Panc1 (cell line): ENCODE data around the gene TCF7. TPM values are rescaled to one million over a fixed set of nuclear protein-coding genes. Genes with fewer than 3 reads are reported as not detected.

ENCODE experiments used
- ATAC-seq: fragments of 200-7000 bp; cut with Tn5 transposase; 2 replicates; pipeline ENCODE4 v1.9.1; 2020; ENCODE audit warnings: mild to moderate bottlenecking, moderate library complexity
- BruUV-seq: library from RNA; stranded (reverse); fragments of 400-500 nt; replicated peaks from 2 replicates; lab custom pipeline; 2021; lab: Mats Ljungman, UMichigan
- CTCF ChIA-PET: fragments of 300-600 bp; sonication (Branson Sonifier 250); formaldehyde crosslinking; loops from one replicate; lab custom pipeline; 2022; ENCODE audit warnings: antibody characterized with exemption; lab: Charles Lee
- POLR2A ChIA-PET: fragments of 300-600 bp; sonication (Branson Sonifier 250); formaldehyde crosslinking; loops from one replicate; lab custom pipeline; 2022; ENCODE audit warnings: antibody characterized with exemption; lab: Charles Lee
- DNase-seq: peaks from one replicate; pipeline ENCODE4 v3.0.0-alpha.2; 2010; ENCODE audit warnings: low read depth, low spot score
- H3K27ac ChIP-seq: 2 replicates; pipeline ENCODE4 v1.5.1; 2011; ENCODE audit warnings: mild to moderate bottlenecking, low read length, inconsistent platforms
- H3K27me3 ChIP-seq: fragments of 200-500 bp; sonication (Bioruptor generic); 2 replicates; pipeline ENCODE4 v1.6.0; 2014; ENCODE audit warnings: low read length, inconsistent platforms; ENCODE audit not compliant: control insufficient read depth, insufficient read depth
- H3K36me3 ChIP-seq: fragments of 200-500 bp; sonication (Bioruptor generic); 2 replicates; pipeline ENCODE4 v1.5.1; 2014; ENCODE audit warnings: inconsistent platforms, mild to moderate bottlenecking, low read length, moderate library complexity; ENCODE audit not compliant: control insufficient read depth, insufficient read depth
- H3K4me1 ChIP-seq: 2 replicates; pipeline ENCODE4 v1.5.1; 2011; ENCODE audit warnings: inconsistent platforms, mild to moderate bottlenecking, low read length, moderate library complexity; ENCODE audit not compliant: control insufficient read depth, insufficient read depth
- H3K4me3 ChIP-seq, 2 experiments: 2 replicates each; pipeline ENCODE4 v1.5.1; 2011 to 2012; ENCODE audit warnings: low read depth in 2 of 2, low read length in 2 of 2, mild to moderate bottlenecking in 2 of 2, inconsistent platforms in 1 of 2, moderate library complexity in 1 of 2
- H3K9me3 ChIP-seq: fragments of 200-500 bp; sonication (Bioruptor generic); 2 replicates; pipeline ENCODE4 v1.5.1; 2014; ENCODE audit warnings: low read depth, mild to moderate bottlenecking, inconsistent platforms, low read length, moderate library complexity; ENCODE audit not compliant: control insufficient read depth, insufficient read depth
- CTCF ChIP-seq: fragments of 450-650 bp; IDR thresholded peaks from 2 replicates; pipeline ENCODE4 v1.5.1; 2017; ENCODE audit warnings: mild to moderate bottlenecking
- POLR2AphosphoS5 ChIP-seq: IDR thresholded peaks from 2 replicates; pipeline ENCODE4 v1.6.1; 2012; ENCODE audit warnings: mild to moderate bottlenecking, low read depth, low read length, moderate library complexity
- REST ChIP-seq, 2 experiments: IDR thresholded peaks; 2 replicates each; pipeline ENCODE4 v1.6.1; 2011 to 2012; ENCODE audit warnings: low read depth in 2 of 2, control low read depth in 1 of 2, low read length in 1 of 2, mild to moderate bottlenecking in 1 of 2, moderate library complexity in 1 of 2; ENCODE audit not compliant: insufficient read depth in 1 of 2
- SIN3A ChIP-seq: IDR thresholded peaks from 2 replicates; pipeline ENCODE4 v1.6.1; 2012; ENCODE audit warnings: low read depth, mild to moderate bottlenecking, low read length, moderate library complexity, borderline replicate concordance; ENCODE audit not compliant: insufficient read depth
- TCF7L2 ChIP-seq: IDR thresholded peaks from 2 replicates; pipeline ENCODE4 v1.6.1; 2011; ENCODE audit warnings: mild to moderate bottlenecking, low read depth, low read length, inconsistent platforms
- in situ Hi-C: cut with HindIII; loops from 2 replicates; pipeline ENCODE4 v1.10.0; 2016; ENCODE audit warnings: low sequenced_read_pairs, low pct_unique_long_range_greater_than_20kb
- intact Hi-C: fragments of 100-400 bp; cut with micrococcal nuclease; formaldehyde crosslinking; loops from one replicate; pipeline ENCODE4 v1.10.0; 2022; ENCODE audit not compliant: unreplicated experiment
- total RNA-seq: library from RNA; stranded (reverse); gene quantifications from one replicate; pipeline ENCODE4 v1.2.1, GENCODE V29; 2021; ENCODE audit not compliant: unreplicated experiment

Gene TCF7
- total RNA-seq, 1 experiment from 2014 or later, result 24.0 TPM

- Histone ChIP-seq H3K36me3 (no peaks in the 10 kb centered on the region), H3K4me3 (no peak overlapping the region), H3K9me3 (no peaks in the 10 kb centered on the region), H3K27ac (no peak overlapping the region), H3K4me1 (peaks cover 36% of the 10 kb centered on the region), H3K27me3 (no peaks in the 10 kb centered on the region)
- TF ChIP-seq CTCF (no peak), POLR2AphosphoS5 (no peak), SIN3A (no peak)
- DNase-seq (no peak), ATAC-seq (no peak)
- POLR2A ChIA-PET, result interaction anchor here (0.6 kb wide), 1 partner anchor 11 kb away, joined by 4 read pairs; no protein-coding TSS in a partner anchor
- no TSS peak for BruUV-seq
- CTCF ChIA-PET, result interaction anchor here (1.2 kb wide), 1 partner anchor 90 kb away, joined by 4 read pairs; no protein-coding TSS in a partner anchor
- in situ Hi-C loops, result no loop called here
- intact Hi-C loops, result no loop called here
These were observed 15.1 kb downstream of the TCF7 start for GRCh38 chr5:134129411-134130238.

- Histone ChIP-seq H3K4me3 (no peak overlapping the region), H3K36me3 (no peaks in the 10 kb centered on the region), H3K4me1 (peaks cover 28% of the 10 kb centered on the region), H3K9me3 (no peaks in the 10 kb centered on the region), H3K27ac (no peak overlapping the region), H3K27me3 (no peaks in the 10 kb centered on the region)
- CTCF ChIA-PET, result interaction anchor here (0.7 kb wide), 1 partner anchor 10 kb away, joined by 3 read pairs; no protein-coding TSS in a partner anchor
- TF ChIP-seq CTCF, result no peak
- TF ChIP-seq POLR2AphosphoS5, result no peak
- no peak for TF ChIP-seq TCF7L2
- TF ChIP-seq SIN3A, result no peak
- no peak for TF ChIP-seq REST (IDR thresholded peaks at IDR 0.05; ENCODE audit: insufficient read depth in 1 of 2, low read depth in 2 of 2, low read length in 1 of 2)
- ATAC-seq (no peak), DNase-seq (no peak)
- in situ Hi-C loops, result no loop called here
- intact Hi-C loops, result no loop called here
- no TSS peak for BruUV-seq
- POLR2A ChIA-PET, result no interaction called here
These were observed 15.9 kb downstream of the TCF7 start for GRCh38 chr5:134130239-134130945.
